ENCODE data around the gene RAPGEF5. TPM values are rescaled to one million over a fixed set of nuclear protein-coding genes. Genes with fewer than 3 reads are reported as not detected.

The RAPGEF5 gene
- polyA plus RNA-seq, 4 donors, result 5.4 to 33.4 (median 10.1) TPM

DNA sequence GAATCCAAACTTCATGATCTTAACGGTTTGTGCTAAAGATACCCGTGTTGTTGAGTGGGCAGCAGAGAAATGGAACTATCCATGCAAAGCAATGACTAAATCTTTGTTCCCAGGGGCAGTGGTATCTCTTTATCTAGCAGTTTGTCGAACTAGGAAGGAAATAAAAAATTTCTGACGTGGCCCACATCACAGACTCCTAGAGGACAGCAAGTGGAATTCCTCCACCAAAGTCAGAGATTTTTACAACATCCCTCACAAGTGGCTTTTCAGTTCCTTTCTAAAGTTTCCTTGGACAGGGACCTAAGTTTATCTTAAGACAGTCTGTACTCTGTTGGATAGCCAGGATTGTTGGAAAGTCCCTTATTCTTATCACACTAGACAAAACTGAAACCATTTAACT, 136.0 kb downstream of the RAPGEF5 start:
- H3K27me3 ChIP-seq (ENCODE audit: control insufficient read depth in 3 of 3, insufficient read depth in 3 of 3, low read length in 3 of 3), result no peaks in the 10 kb centered on the region
- H3K36me3 ChIP-seq (ENCODE audit: control insufficient read depth in 3 of 3, insufficient read depth in 2 of 3, low read depth in 1 of 3, low read length in 3 of 3), result peaks cover 0 to 12% (median 4%) of the 10 kb centered on the region in 3 donors
- no peaks in the 10 kb centered on the region for H3K4me1 ChIP-seq (ENCODE audit: control insufficient read depth in 3 of 3, insufficient read depth in 2 of 3, low read depth in 1 of 3, low read length in 2 of 3)
- FAIRE-seq (no peak), DNase-seq (no peak)
- no peak overlapping the region for H3K4me3 ChIP-seq (ENCODE audit: low read depth in 1 of 3, low read length in 3 of 3)
- WGBS, 3 donors, result 62 to 75% (median 73%) methylated on average over 4 of the region's 4 CpGs
- H3K9me3 ChIP-seq (ENCODE audit: control insufficient read depth in 2 of 2, insufficient read depth in 1 of 2, low read depth in 1 of 2, low read length in 1 of 2), result no peaks in the 10 kb centered on the region
- peak overlapping the region in 1 of 3 donors; percentile 49 for H3K27ac ChIP-seq (ENCODE audit: low read depth in 1 of 3, low read length in 2 of 3)

DNA sequence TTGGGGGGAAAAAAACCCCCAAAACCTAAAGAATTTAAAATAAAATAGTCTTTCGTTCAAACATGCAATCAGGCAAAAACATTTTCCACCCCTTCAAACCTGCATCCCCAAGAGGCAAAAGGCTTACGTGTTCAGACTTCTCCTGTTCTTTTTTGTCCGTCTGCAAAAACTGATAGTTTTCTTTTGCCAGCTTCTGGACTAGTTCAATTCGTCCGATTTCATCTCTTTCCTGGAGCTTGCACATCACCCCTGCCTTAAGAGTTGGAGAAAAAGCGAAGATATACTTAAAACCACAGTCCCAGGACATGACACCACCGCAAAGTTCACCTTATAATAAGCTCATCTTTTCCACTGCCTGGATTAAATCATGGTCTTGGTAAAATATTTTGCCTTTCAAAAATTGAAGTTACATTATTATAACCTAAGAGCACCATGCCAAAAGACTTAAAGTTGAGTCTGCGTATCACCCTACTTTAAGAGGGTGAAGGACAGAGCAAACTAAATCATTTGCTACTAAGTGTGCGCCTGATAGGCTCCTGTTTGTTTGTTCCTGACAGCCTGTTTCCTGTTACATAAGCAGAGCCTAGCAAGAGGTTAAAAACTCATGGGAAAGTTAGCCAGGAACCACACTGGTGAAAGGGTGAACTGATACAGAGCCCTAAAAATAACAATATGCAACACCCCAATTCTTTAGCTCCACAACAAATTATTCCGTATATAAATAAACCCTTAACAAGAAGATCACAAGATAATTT, 137.0 kb downstream of the RAPGEF5 start:
- no peaks in the 10 kb centered on the region for H3K27me3 ChIP-seq (ENCODE audit: control insufficient read depth in 3 of 3, insufficient read depth in 3 of 3, low read length in 3 of 3)
- peaks cover 0 to 12% (median 4%) of the 10 kb centered on the region in 3 donors for H3K36me3 ChIP-seq (ENCODE audit: control insufficient read depth in 3 of 3, insufficient read depth in 2 of 3, low read depth in 1 of 3, low read length in 3 of 3)
- FAIRE-seq (no peak), DNase-seq (no peak)
- H3K4me1 ChIP-seq (ENCODE audit: control insufficient read depth in 3 of 3, insufficient read depth in 2 of 3, low read depth in 1 of 3, low read length in 2 of 3), result no peaks in the 10 kb centered on the region
- WGBS, 3 donors, result 64 to 92% (median 88%) methylated on average over 10 of the region's 10 CpGs
- H3K9me3 ChIP-seq (ENCODE audit: control insufficient read depth in 2 of 2, insufficient read depth in 1 of 2, low read depth in 1 of 2, low read length in 1 of 2), result no peaks in the 10 kb centered on the region
- peak overlapping the region in 1 of 3 donors; percentile 20 for H3K4me3 ChIP-seq (ENCODE audit: low read depth in 1 of 3, low read length in 3 of 3)
- peak overlapping the region in 2 of 3 donors; percentile 30 to 69 for H3K27ac ChIP-seq (ENCODE audit: low read depth in 1 of 3, low read length in 2 of 3)

DNA sequence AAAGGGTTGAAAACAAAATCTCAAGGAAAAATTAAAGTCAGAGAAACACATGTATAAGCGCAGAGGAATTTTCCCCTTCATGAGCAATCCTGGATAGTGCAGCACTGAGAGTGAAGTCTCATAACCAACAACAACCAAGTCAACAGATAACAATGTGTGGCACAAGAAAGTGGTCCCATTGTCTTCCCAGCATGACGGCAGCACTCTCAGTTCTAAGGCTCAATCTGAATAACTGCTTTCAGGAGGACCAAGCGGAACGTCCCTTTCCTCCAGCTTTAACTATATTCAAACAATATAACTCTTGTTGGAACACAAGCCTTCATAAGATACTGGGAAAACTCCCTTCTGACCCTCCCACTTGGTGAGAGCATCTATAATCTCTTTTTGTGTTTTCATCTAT, 137.9 kb downstream of the RAPGEF5 start:
- FAIRE-seq (no peak), DNase-seq (no peak)
- H3K27me3 ChIP-seq (ENCODE audit: control insufficient read depth in 3 of 3, insufficient read depth in 3 of 3, low read length in 3 of 3), result no peaks in the 10 kb centered on the region
- no peaks in the 10 kb centered on the region for H3K4me1 ChIP-seq (ENCODE audit: control insufficient read depth in 3 of 3, insufficient read depth in 2 of 3, low read depth in 1 of 3, low read length in 2 of 3)
- peaks cover 0 to 12% (median 2%) of the 10 kb centered on the region in 3 donors for H3K36me3 ChIP-seq (ENCODE audit: control insufficient read depth in 3 of 3, insufficient read depth in 2 of 3, low read depth in 1 of 3, low read length in 3 of 3)
- peak overlapping the region in 1 of 3 donors; percentile 21 for H3K4me3 ChIP-seq (ENCODE audit: low read depth in 1 of 3, low read length in 3 of 3)
- peak overlapping the region in 2 of 3 donors; percentile 14 to 36 for H3K27ac ChIP-seq (ENCODE audit: low read depth in 1 of 3, low read length in 2 of 3)
- H3K9me3 ChIP-seq (ENCODE audit: control insufficient read depth in 2 of 2, insufficient read depth in 1 of 2, low read depth in 1 of 2, low read length in 1 of 2), result no peaks in the 10 kb centered on the region
- WGBS, 3 donors, result 69 to 96% (median 94%) methylated on average over 4 of the region's 4 CpGs

DNA sequence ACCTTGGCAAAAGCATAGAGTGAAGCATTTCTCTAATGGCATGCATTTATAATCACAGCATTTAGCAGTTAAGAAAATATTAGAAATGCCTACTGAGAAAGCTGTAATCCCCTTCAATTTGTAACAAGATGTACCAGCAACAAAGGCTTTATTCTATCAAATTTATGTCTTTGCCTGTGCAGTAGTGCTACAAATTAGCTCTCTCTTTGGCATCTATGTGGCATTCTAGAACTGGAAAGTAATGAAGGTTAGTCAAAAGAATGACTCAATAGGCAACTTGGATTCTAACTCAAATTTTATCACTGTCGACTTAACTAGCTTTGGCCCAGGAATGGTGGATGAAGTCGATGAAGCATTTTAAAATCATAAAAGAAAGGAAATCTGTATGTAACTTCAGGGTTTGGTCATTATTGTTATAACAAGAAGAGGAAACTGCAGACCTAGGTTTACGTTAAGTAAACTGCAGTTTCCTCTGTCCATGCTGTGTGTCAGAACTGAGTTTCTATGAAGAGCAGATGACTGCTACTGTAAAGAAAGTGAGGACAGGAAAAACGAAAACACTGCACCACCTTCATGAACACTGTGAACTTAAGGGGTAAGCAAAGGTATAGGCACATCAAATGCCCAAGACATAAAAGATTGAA, 140.0 kb downstream of the RAPGEF5 start:
- H3K27ac ChIP-seq (ENCODE audit: low read depth in 1 of 3, low read length in 2 of 3), result peak overlapping the region in 1 of 3 donors; percentile 1
- H3K4me1 ChIP-seq (ENCODE audit: control insufficient read depth in 3 of 3, insufficient read depth in 2 of 3, low read depth in 1 of 3, low read length in 2 of 3), result no peaks in the 10 kb centered on the region
- no peaks in the 10 kb centered on the region for H3K9me3 ChIP-seq (ENCODE audit: control insufficient read depth in 2 of 2, insufficient read depth in 1 of 2, low read depth in 1 of 2, low read length in 1 of 2)
- 58 to 91% (median 79%) methylated on average over 4 of the region's 4 CpGs for WGBS, 3 donors
- H3K36me3 ChIP-seq (ENCODE audit: control insufficient read depth in 3 of 3, insufficient read depth in 2 of 3, low read depth in 1 of 3, low read length in 3 of 3), result peaks cover 0 to 4% (median 2%) of the 10 kb centered on the region in 3 donors
- H3K27me3 ChIP-seq (ENCODE audit: control insufficient read depth in 3 of 3, insufficient read depth in 3 of 3, low read length in 3 of 3), result no peaks in the 10 kb centered on the region
- H3K4me3 ChIP-seq (ENCODE audit: low read depth in 1 of 3, low read length in 3 of 3), result no peak overlapping the region
- FAIRE-seq (no peak), DNase-seq (no peak)

DNA sequence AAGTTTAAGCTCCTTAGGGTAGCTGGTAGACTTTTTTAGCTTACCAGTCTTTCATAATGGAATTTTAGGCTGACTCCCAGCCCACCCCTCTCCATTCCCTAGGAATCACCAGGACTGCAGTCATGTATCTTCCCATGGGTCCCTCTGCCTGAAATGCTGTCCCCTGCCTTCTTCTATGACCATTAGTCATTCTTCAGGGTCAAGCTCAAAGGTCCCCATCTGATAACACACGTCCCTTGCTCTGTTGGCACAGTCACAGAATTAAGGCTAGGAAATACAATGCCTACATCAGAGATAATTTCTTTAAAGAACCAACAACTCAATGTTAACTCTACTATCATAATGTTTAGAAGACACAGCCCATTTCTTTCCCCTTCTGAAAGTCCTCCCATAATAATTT, 140.6 kb downstream of the RAPGEF5 start:
- no peak overlapping the region for H3K4me3 ChIP-seq (ENCODE audit: low read depth in 1 of 3, low read length in 3 of 3)
- no peaks in the 10 kb centered on the region for H3K9me3 ChIP-seq (ENCODE audit: control insufficient read depth in 2 of 2, insufficient read depth in 1 of 2, low read depth in 1 of 2, low read length in 1 of 2)
- no peaks in the 10 kb centered on the region for H3K4me1 ChIP-seq (ENCODE audit: control insufficient read depth in 3 of 3, insufficient read depth in 2 of 3, low read depth in 1 of 3, low read length in 2 of 3)
- no peak overlapping the region for H3K27ac ChIP-seq (ENCODE audit: low read depth in 1 of 3, low read length in 2 of 3)
- peak in 1 of 2 donors; percentile 72 for DNase-seq
- WGBS, 3 donors, result 7 to 47% (median 22%) methylated on average over 1 of the region's 1 CpG
- peaks cover 0 to 5% (median 4%) of the 10 kb centered on the region in 3 donors for H3K36me3 ChIP-seq (ENCODE audit: control insufficient read depth in 3 of 3, insufficient read depth in 2 of 3, low read depth in 1 of 3, low read length in 3 of 3)
- no peaks in the 10 kb centered on the region for H3K27me3 ChIP-seq (ENCODE audit: control insufficient read depth in 3 of 3, insufficient read depth in 3 of 3, low read length in 3 of 3)
- FAIRE-seq, result no peak

DNA sequence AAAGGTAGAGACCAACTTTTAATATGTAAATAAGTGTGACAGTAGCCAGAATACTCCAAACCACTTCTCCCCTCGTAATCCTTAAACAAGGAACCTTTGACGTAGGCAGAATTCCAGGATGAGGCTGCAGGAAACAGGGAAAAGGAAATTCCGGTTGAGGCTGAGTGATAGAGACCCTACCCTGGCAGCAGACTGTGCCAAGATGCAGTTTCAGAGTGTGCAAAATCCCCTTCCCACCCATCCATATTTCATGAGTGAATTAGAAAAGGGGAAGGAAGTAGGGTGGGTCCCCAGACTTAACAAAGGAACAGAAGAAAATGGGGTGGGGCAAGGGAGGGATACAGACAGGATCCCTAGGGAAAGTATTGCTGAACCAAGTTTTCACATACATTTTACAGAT, 143.0 kb downstream of the RAPGEF5 start:
- WGBS, 3 donors, result 70 to 89% (median 82%) methylated on average over 3 of the region's 3 CpGs
- no peak for FAIRE-seq

DNA sequence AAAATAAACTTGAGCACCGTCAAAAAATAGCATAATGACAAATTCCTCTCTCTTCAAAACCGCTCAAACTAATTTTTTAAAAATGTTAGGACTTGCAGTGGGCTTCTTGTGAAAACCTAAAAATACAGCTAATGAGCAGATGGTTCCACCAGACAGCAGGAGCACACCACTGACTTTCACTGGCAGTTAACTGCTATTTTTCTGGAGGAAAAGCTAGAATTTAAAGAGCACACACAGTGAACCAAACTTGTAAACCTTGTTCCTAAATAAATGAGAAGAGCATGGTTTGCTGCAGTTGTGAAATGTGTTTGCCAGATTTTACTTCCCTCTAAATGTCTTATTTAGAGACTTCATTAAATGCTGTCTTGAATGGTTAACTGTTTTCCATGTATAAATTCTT, 143.9 kb downstream of the RAPGEF5 start:
- Histone ChIP-seq H3K4me3 (ENCODE audit: low read depth in 1 of 3, low read length in 3 of 3) (no peak overlapping the region), H3K36me3 (ENCODE audit: control insufficient read depth in 3 of 3, insufficient read depth in 2 of 3, low read depth in 1 of 3, low read length in 3 of 3) (peaks cover 0 to 5% (median 0%) of the 10 kb centered on the region in 3 donors), H3K27me3 (ENCODE audit: control insufficient read depth in 3 of 3, insufficient read depth in 3 of 3, low read length in 3 of 3) (no peaks in the 10 kb centered on the region), H3K27ac (ENCODE audit: low read depth in 1 of 3, low read length in 2 of 3) (no peak overlapping the region), H3K9me3 (ENCODE audit: control insufficient read depth in 2 of 2, insufficient read depth in 1 of 2, low read depth in 1 of 2, low read length in 1 of 2) (no peaks in the 10 kb centered on the region), H3K4me1 (ENCODE audit: control insufficient read depth in 3 of 3, insufficient read depth in 2 of 3, low read depth in 1 of 3, low read length in 2 of 3) (no peaks in the 10 kb centered on the region)
- WGBS, 3 donors, result 70 to 86% (median 86%) methylated on average over 2 of the region's 2 CpGs
- DNase-seq (no peak), FAIRE-seq (no peak)

More for the DNA sequence above, 143.0 kb downstream of the RAPGEF5 start:
- no peaks in the 10 kb centered on the region for H3K9me3 ChIP-seq (ENCODE audit: control insufficient read depth in 2 of 2, insufficient read depth in 1 of 2, low read depth in 1 of 2, low read length in 1 of 2)
- H3K4me3 ChIP-seq (ENCODE audit: low read depth in 1 of 3, low read length in 3 of 3), result no peak overlapping the region
- peak overlapping the region in 1 of 3 donors; percentile 62 for H3K27ac ChIP-seq (ENCODE audit: low read depth in 1 of 3, low read length in 2 of 3)
- H3K4me1 ChIP-seq (ENCODE audit: control insufficient read depth in 3 of 3, insufficient read depth in 2 of 3, low read depth in 1 of 3, low read length in 2 of 3), result no peaks in the 10 kb centered on the region
- H3K36me3 ChIP-seq (ENCODE audit: control insufficient read depth in 3 of 3, insufficient read depth in 2 of 3, low read depth in 1 of 3, low read length in 3 of 3), result peaks cover 0 to 5% (median 2%) of the 10 kb centered on the region in 3 donors
- no peaks in the 10 kb centered on the region for H3K27me3 ChIP-seq (ENCODE audit: control insufficient read depth in 3 of 3, insufficient read depth in 3 of 3, low read length in 3 of 3)
- DNase-seq, result no peak

DNA sequence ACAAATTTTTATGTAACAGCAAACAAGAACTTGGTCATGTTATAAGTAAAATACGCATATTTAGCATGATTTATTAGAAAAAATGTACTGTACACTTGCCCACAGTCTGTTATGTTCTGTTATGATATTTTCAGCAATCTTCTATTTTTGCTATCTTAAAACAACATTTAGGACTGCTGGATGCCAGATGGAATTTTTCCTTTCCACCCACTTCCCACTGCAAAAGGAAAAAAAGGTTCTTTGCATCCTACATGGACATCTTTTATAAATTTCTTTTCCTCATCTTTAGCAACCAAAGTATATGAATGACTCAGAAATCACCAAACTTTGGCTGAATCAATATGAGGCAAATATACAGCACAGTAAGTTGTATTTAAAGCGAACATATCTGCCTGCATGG, 146.0 kb downstream of the RAPGEF5 start:
- H3K27ac ChIP-seq (ENCODE audit: low read depth in 1 of 3, low read length in 2 of 3), result no peak overlapping the region
- H3K4me1 ChIP-seq (ENCODE audit: control insufficient read depth in 3 of 3, insufficient read depth in 2 of 3, low read depth in 1 of 3, low read length in 2 of 3), result no peaks in the 10 kb centered on the region
- DNase-seq, result no peak
- 77 to 94% (median 82%) methylated on average over 2 of the region's 2 CpGs for WGBS, 3 donors
- no peak for FAIRE-seq
- H3K9me3 ChIP-seq (ENCODE audit: control insufficient read depth in 2 of 2, insufficient read depth in 1 of 2, low read depth in 1 of 2, low read length in 1 of 2), result no peaks in the 10 kb centered on the region
- no peaks in the 10 kb centered on the region for H3K27me3 ChIP-seq (ENCODE audit: control insufficient read depth in 3 of 3, insufficient read depth in 3 of 3, low read length in 3 of 3)
- H3K4me3 ChIP-seq (ENCODE audit: low read depth in 1 of 3, low read length in 3 of 3), result no peak overlapping the region
- peaks cover 0 to 5% (median 0%) of the 10 kb centered on the region in 3 donors for H3K36me3 ChIP-seq (ENCODE audit: control insufficient read depth in 3 of 3, insufficient read depth in 2 of 3, low read depth in 1 of 3, low read length in 3 of 3)

Data from small intestine (tissue), 7 donors.